GM12865 (cell line): ENCODE data around the gene VBP1.
A peak's percentile ranks its signal among the peaks of the same experiment; 100 is the strongest.
"Not testable (repeated sequence)": the region's sequence is repeated elsewhere in the genome, so short reads cannot be mapped to it uniquely, and the experiment has no call there.

Experiments
- DNase-seq: peaks from one replicate; pipeline ENCODE4 v3.0.0; 2010; ENCODE audit warnings: low read depth
- H3K4me3 ChIP-seq: 2 replicates; pipeline ENCODE4 v1.5.1; 2011; ENCODE audit warnings: mild to moderate bottlenecking, low read depth, low read length, control low read depth
- TF ChIP-seq, protein P1 (sequence below): IDR thresholded peaks from 2 replicates; pipeline ENCODE4 v1.5.1; 2011; ENCODE audit warnings: low read length, control low read depth, low read depth, inconsistent platforms; ENCODE audit not compliant: insufficient read depth; ENCODE audit errors: missing control alignments

Gene VBP1

DNA sequence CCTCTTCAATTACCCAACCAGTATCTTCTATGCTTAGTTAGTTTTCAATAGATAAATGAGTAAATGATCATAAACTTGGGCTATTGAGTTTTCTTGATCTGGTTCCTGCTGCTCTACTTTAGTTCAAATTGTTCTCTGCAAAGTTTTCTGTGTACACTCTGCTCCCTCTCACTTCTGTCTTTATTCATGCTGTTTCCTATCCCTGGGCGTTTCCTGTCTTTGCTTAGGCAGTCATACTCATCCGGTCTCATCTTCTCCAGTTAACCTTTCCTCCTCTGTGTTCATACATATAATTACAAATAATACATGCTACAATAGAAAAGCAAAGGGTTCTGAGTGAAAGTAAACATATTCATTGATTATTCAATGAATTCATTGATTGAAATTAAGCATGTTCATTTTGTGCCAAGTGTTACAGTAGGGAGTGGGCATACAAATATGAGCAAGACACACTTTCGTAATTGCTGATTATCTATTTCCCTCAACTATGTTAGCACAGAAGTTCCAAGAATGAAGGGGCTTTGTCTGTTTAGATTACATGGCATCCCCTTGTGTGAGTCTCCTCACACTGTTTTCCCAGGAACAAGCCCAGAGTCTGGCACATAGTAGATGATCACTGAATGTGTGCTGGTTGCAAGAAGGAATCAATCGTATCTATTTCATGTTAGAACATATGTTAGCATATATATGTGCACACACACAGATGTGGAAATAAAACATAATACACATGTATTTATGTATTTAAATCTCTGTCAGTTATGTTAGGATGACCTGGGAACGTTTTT lies 46.9 kb downstream of the VBP1 start:
- peak; percentile 23 for DNase-seq
- TF ChIP-seq, protein P1, sequence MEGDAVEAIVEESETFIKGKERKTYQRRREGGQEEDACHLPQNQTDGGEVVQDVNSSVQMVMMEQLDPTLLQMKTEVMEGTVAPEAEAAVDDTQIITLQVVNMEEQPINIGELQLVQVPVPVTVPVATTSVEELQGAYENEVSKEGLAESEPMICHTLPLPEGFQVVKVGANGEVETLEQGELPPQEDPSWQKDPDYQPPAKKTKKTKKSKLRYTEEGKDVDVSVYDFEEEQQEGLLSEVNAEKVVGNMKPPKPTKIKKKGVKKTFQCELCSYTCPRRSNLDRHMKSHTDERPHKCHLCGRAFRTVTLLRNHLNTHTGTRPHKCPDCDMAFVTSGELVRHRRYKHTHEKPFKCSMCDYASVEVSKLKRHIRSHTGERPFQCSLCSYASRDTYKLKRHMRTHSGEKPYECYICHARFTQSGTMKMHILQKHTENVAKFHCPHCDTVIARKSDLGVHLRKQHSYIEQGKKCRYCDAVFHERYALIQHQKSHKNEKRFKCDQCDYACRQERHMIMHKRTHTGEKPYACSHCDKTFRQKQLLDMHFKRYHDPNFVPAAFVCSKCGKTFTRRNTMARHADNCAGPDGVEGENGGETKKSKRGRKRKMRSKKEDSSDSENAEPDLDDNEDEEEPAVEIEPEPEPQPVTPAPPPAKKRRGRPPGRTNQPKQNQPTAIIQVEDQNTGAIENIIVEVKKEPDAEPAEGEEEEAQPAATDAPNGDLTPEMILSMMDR = no peak
- H3K4me3 ChIP-seq = peak overlapping the region; percentile 56

DNA sequence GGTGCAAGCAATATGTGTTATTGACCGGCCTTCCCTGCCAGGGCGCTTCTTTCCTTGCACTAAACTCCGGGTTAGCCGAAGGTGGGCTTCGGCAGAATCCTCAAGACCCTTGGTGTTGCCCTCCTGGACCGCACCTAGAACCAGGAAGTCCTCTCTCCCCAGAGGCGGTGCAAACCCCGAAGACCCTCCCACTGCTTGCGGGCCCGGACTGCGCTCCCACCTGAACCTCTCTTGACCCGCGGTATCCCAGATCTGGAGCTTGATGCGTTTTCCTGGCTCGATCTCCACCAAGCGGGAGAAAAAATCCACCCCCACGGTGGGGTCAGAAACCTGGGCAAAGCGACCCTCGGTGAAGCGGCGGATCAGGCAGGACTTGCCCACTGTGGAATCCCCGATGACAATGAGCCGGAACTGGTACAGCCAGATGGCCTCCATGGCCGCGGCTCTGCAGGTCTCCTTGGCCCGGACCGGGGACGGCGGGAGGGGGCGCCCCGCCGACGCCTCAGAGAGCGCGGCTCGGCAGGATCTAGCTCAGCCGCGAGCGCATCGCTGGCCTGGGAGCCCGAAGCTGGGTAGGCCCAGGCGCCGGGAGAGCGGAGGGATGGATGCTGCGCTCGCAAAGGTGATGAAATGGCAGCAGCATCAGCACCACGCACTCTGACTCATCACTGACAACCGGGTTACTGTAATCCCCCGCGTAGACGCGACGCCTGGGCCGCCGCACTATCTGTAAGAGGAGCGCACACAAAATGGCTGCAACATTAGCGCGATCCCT lies 47.8 kb downstream of the VBP1 start, which contains the start of gene RAB39B:
Gene RAB39B, minus strand, starts transcription at position 638 of the 775 bp plus-strand sequence. Its CDS starts 203 bp downstream, at position 435.
- H3K4me3 ChIP-seq = peak within 1 kb of the TSS; percentile 56
- DNase-seq = peak; percentile 79
- TF ChIP-seq, protein P1 = no peak

DNA sequence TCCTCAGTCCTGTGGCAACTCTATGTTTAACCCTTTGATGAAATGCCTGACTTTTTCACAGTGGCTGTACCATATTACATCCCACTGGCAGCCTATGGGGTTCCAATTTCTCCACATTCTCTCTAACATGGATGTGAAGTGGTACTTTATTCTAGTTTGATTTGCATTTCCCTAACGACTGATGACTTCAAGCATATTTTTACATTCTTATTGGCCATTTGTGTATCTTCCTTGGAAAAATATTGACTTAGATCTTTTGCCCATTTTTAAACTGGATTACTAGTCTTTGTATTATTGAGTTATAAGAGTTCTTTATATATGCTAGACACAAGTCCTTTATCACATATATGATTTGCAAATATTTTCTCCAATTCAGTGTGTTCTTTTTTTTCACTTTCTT lies 50.2 kb downstream of the VBP1 start:
- TF ChIP-seq, protein P1 = no peak
- DNase-seq = no peak
- no peak overlapping the region for H3K4me3 ChIP-seq

DNA sequence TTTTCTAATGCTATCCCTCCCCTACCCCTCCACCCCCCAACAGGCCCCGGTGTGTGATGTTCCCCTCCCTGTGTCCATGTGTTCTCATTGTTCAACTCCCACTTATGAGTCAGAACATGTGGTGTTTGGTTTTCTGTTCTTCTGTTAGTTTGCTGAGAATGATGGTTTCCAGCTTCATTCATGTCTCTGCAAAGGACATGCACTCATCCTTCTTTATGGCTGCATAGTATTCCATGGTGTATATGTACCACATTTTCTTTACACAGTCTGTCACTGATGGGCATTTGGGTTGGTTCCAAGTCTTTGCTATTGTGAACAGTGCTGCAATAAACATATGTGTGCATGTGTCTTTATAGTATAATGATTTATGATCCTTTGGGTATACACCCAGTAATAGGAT lies 51.7 kb downstream of the VBP1 start:
- not testable (repeated sequence) for H3K4me3 ChIP-seq, DNase-seq

DNA sequence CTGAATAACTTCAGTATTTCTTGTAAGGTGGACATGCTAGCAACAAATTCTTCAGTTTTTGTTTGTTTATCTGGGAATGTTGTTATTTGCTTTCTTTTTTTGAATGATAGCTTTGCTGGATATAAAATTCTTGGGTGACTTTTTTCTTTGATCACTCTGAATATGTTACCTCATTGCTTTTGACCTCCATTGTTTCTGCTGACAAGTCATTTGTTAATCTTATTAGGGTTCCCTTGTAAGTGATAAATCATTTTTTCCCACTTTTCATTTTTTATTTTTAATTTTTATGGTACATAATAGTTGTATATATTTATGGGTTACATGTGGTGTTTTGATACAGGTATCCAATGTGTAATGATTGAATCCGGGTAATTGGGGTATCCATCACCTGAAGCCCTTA lies 54.7 kb downstream of the VBP1 start:
- DNase-seq = no peak
- TF ChIP-seq, protein P1 = no peak

DNA sequence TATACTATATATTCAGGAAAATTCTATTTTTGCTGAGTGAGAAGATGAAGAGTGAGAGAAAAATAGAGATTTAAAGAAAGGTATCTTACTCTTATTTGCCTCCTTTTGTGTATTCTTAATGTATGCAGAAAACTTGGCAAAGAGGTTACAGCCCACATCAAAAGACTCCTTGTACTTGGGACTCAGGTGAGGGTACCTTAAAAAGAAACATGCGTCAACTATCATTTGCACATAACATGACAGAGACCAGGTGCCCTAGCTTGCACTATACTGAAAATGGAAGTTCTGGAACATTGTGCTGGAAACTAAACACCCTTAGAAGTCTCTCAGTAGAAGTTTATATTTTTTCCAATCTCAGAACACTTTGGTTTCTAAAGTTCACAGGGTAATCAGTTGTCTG lies 63.6 kb downstream of the VBP1 start:
- no peak for DNase-seq
- TF ChIP-seq, protein P1 = no peak
- no peak overlapping the region for H3K4me3 ChIP-seq

More for the DNA sequence above, 54.7 kb downstream of the VBP1 start:
- no peak overlapping the region for H3K4me3 ChIP-seq
